Epidermal melanocyte (primary cell): ENCODE measurements around the gene TJP1.
"Not testable (repeated sequence)": the region's sequence is repeated elsewhere in the genome, so short reads cannot be mapped to it uniquely, and the experiment has no call there.

Experiments
- DNase-seq: peaks from one replicate; pipeline ENCODE4 v3.0.0; 2011; ENCODE audit warnings: low spot score; ENCODE audit not compliant: insufficient read length

TJP1 gene

GRCh38 chr15:29669823-29670222 is 152.4 kb downstream of the TJP1 start:
- no peak for DNase-seq

GRCh38 chr15:29668120-29668602 is 154.1 kb downstream of the TJP1 start:
- peak; percentile 48 for DNase-seq

GRCh38 chr15:29666241-29666640 is 156.0 kb downstream of the TJP1 start:
- no peak for DNase-seq

GRCh38 chr15:29665444-29666003 is 156.7 kb downstream of the TJP1 start:
- DNase-seq = no peak

- no peak for DNase-seq
Measured at GRCh38 chr15:29664406-29664805, 157.9 kb downstream of the TJP1 start.

GRCh38 chr15:29657476-29657817 is 164.8 kb downstream of the TJP1 start:
- DNase-seq = not testable (repeated sequence)

GRCh38 chr15:29656636-29657475 is 165.4 kb downstream of the TJP1 start:
- no peak for DNase-seq

- no peak for DNase-seq
Measured at GRCh38 chr15:29652595-29652994, 169.7 kb downstream of the TJP1 start.

GRCh38 chr15:29651476-29652233 is 170.6 kb downstream of the TJP1 start:
- DNase-seq = no peak
